ENCODE data around the gene PRAMEF1.

The PRAMEF1 gene

GRCh38 chr1:12760256-12760795 lies 30.9 kb upstream of the PRAMEF1 start:
- Histone ChIP-seq H3K4me3 (ENCODE audit: low read depth, low read length) (no peak overlapping the region), H3K36me3 (ENCODE audit: control insufficient read depth in 2 of 2, insufficient read depth in 1 of 2, low read length in 2 of 2) (no peaks in the 10 kb centered on the region), H3K27ac (ENCODE audit: extremely low read depth, low read depth, low read length) (no peak overlapping the region), H3K9me3 (ENCODE audit: control insufficient read depth, insufficient read depth, low read depth, low read length) (no peaks in the 10 kb centered on the region), H3K4me1 (ENCODE audit: control insufficient read depth, insufficient read depth, low read length) (no peaks in the 10 kb centered on the region)
- TF ChIP-seq ZNF248 (tag by site-specific recombination; IDR thresholded peaks at IDR 0.05) = no peak
- no peak for TF ChIP-seq INSM2 (tag by site-specific recombination; IDR thresholded peaks at IDR 0.05)
- TF ChIP-seq PBX3 (CRISPR knock-in tag; IDR thresholded peaks at IDR 0.05) = no peak
- TF ChIP-seq ZSCAN5A (tag by site-specific recombination; IDR thresholded peaks at IDR 0.05) = no peak
- no peak for TF ChIP-seq ZNF843 (tag by site-specific recombination; IDR thresholded peaks at IDR 0.05)
- no peak for TF ChIP-seq ZFHX2 (tag by site-specific recombination; conservative IDR thresholded peaks at IDR 0.05)
- no peak for TF ChIP-seq ZNF639 (tag by site-specific recombination; IDR thresholded peaks at IDR 0.05)
- TF ChIP-seq ZNF202 (tag by site-specific recombination; IDR thresholded peaks at IDR 0.05; ENCODE audit: borderline replicate concordance) = no peak
- POLR2A ChIA-PET = no interaction called here
- CTCF ChIA-PET = interaction anchor here (1.0 kb wide), 1 partner anchor 24 kb away, joined by 3 read pairs; no protein-coding TSS in a partner anchor

- POLR2A ChIA-PET = no interaction called here
- H3K4me3 ChIP-seq (ENCODE audit: low read depth, low read length) = no peak overlapping the region
- CTCF ChIA-PET = no interaction called here
These were observed 29.4 kb upstream of the PRAMEF1 start for GRCh38 chr1:12761781-12762180.

GRCh38 chr1:12762766-12763165 lies 28.4 kb upstream of the PRAMEF1 start:
- POLR2A ChIA-PET = no interaction called here

More at GRCh38 chr1:12761781-12762180, 29.4 kb upstream of the PRAMEF1 start:
- Histone ChIP-seq H3K4me1 (ENCODE audit: control insufficient read depth, insufficient read depth, low read length) (no peaks in the 10 kb centered on the region), H3K9me3 (ENCODE audit: control insufficient read depth, insufficient read depth, low read depth, low read length) (no peaks in the 10 kb centered on the region), H3K27ac (ENCODE audit: extremely low read depth, low read depth, low read length) (no peak overlapping the region), H3K36me3 (ENCODE audit: control insufficient read depth in 2 of 2, insufficient read depth in 1 of 2, low read length in 2 of 2) (no peaks in the 10 kb centered on the region)
- no peak for TF ChIP-seq ZNF362 (tag by site-specific recombination; IDR thresholded peaks at IDR 0.05)
- TF ChIP-seq ZNF621 (tag by site-specific recombination; IDR thresholded peaks at IDR 0.05) = no peak
- no peak for TF ChIP-seq ZNF221 (tag by site-specific recombination; IDR thresholded peaks at IDR 0.05; ENCODE audit: borderline replicate concordance)
- no peak for TF ChIP-seq ZNF394 (tag by site-specific recombination; IDR thresholded peaks at IDR 0.05; ENCODE audit: borderline replicate concordance)

More at GRCh38 chr1:12762766-12763165, 28.4 kb upstream of the PRAMEF1 start:
- Histone ChIP-seq H3K4me3 (ENCODE audit: low read depth, low read length) (no peak overlapping the region), H3K4me1 (ENCODE audit: control insufficient read depth, insufficient read depth, low read length) (no peaks in the 10 kb centered on the region), H3K9me3 (ENCODE audit: control insufficient read depth, insufficient read depth, low read depth, low read length) (no peaks in the 10 kb centered on the region), H3K27ac (ENCODE audit: extremely low read depth, low read depth, low read length) (no peak overlapping the region), H3K36me3 (ENCODE audit: control insufficient read depth in 2 of 2, insufficient read depth in 1 of 2, low read length in 2 of 2) (no peaks in the 10 kb centered on the region)
- no peak for TF ChIP-seq YY1 (tag by site-specific recombination; IDR thresholded peaks at IDR 0.05)
- CTCF ChIA-PET = no interaction called here
